ENCODE data around the gene SLC25A23.

Gene SLC25A23

DNA sequence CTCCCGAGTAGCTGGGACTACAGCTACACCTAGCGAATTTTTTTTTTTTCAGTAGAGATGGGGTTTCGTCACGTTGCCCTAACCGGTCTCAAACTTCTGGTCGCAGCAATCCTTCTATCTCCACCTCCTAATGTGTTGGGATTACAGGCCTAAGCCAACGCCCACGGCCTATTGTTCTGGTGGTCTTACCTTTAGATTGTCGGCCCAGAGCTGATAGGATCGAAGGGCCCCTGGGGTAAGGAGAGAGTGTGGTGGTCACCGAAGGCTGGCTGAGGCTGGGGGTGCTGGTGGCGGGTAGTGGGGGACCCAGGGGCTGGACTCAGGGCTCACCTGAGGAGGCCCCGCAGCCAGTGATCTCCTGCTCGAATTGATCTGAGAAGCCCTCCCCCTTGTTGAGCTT is 11.5 kb upstream of the SLC25A23 start:
- Mint-ChIP-seq H3K4me1 (peaks cover 11% of the 10 kb centered on the region), H3K27ac (no peak overlapping the region), H3K9me3 (no peaks in the 10 kb centered on the region), H3K36me3 (peaks cover 49% of the 10 kb centered on the region), H3K27me3 (no peaks in the 10 kb centered on the region), H3K4me3 (no peak overlapping the region)
- ATAC-seq, result no peak

DNA sequence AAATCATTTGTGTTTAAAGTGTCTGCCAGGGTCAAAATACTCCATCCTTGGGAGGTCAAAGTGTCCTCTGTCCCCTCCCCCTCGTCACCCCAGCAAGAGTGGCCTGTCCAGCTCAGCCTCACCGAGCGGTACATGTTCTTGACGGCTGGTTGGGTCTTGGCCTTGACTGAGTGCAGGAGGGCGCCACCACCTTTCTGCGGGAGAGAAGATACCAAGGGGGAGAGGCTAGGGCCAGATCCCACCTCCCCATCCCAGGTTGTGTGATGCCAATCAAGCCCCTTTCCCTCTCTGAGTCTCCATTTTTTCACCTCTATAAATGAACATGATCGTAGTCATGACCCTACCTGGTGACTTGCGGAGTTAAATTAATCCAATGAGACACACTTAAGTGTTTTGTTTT is 10.6 kb upstream of the SLC25A23 start:
- H3K4me3 Mint-ChIP-seq, result no peak overlapping the region
- H3K4me1 Mint-ChIP-seq, result peaks cover 18% of the 10 kb centered on the region
- ATAC-seq, result no peak
- H3K9me3 Mint-ChIP-seq, result no peaks in the 10 kb centered on the region
- H3K27ac Mint-ChIP-seq, result no peak overlapping the region
- H3K27me3 Mint-ChIP-seq, result no peaks in the 10 kb centered on the region
- H3K36me3 Mint-ChIP-seq, result peaks cover 46% of the 10 kb centered on the region

DNA sequence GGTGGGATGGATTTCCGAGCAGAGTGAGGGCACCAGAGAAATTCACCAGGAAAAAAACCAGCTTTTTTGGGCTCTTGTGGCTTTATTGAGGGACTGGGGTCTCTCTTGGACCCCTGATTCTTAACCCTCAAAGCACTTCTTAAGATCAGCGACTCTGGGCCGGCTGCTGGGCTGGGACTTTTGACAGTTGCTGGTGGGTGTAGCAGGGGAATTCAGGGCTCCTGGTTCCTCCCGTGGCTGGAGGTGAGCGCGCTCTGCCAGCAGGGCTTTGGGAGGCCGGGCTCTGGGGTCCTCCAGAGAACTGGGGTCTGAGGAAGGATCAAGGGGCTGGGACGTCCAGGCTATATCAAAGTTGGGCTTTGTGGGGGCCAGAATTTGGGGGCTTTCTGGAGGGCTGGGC is 7.8 kb upstream of the SLC25A23 start:
- Mint-ChIP-seq H3K27me3 (no peaks in the 10 kb centered on the region), H3K9me3 (no peaks in the 10 kb centered on the region), H3K27ac (no peak overlapping the region), H3K4me3 (no peak overlapping the region), H3K36me3 (peaks cover 36% of the 10 kb centered on the region), H3K4me1 (peaks cover 33% of the 10 kb centered on the region)
- ATAC-seq, result no peak

DNA sequence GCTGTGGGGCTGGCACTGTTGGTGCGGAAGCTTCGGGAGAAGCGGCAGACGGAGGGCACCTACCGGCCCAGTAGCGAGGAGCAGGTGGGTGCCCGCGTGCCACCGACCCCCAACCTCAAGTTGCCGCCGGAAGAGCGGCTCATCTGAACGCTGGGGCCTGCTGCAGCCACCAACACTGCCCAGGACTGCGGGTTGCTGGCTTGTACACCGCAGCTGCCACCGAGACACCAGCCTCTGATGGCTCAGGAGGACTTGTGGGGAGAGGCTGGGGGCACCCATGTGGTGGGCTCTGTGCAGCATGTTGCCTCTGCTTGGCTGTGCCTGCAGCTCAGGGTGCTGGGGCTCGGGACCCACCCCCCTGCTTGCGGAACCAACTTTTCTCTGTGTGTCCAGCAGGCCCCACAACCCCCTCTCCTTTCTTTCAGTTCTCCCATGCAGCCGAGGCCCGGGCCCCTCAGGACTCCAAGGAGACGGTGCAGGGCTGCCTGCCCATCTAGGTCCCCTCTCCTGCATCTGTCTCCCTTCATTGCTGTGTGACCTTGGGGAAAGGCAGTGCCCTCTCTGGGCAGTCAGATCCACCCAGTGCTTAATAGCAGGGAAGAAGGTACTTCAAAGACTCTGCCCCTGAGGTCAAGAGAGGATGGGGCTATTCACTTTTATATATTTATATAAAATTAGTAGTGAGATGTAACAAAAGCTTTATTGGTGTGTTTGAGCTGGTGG is 7.1 kb upstream of the SLC25A23 start:
- H3K4me3 Mint-ChIP-seq, result no peak overlapping the region
- no peak for ATAC-seq
- H3K27me3 Mint-ChIP-seq, result no peaks in the 10 kb centered on the region
- H3K36me3 Mint-ChIP-seq, result peaks cover 36% of the 10 kb centered on the region
- H3K4me1 Mint-ChIP-seq, result peaks cover 33% of the 10 kb centered on the region
- H3K27ac Mint-ChIP-seq, result no peak overlapping the region
- no peaks in the 10 kb centered on the region for H3K9me3 Mint-ChIP-seq

DNA sequence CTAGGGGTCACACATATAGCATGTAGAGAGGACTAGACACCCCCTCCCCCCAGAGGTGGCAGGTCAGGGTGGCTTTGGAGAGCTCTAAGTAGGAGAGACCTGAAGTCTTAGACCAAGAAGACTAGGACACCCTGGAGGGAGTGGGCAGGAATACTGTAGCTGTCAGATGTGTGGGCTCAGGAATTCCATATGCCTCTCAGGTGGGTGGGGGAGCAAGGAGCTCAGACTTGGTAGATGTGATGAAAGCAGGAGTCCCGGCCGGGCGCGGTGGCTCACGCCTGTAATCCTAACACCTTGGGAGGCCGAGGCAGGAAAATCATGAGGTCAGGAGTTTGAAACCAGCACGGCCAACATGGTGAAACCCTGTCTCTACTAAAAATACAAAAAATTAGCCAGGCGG is 6.1 kb upstream of the SLC25A23 start:
- H3K4me3 Mint-ChIP-seq, result no peak overlapping the region
- no peaks in the 10 kb centered on the region for H3K9me3 Mint-ChIP-seq
- H3K27me3 Mint-ChIP-seq, result no peaks in the 10 kb centered on the region
- no peak overlapping the region for H3K27ac Mint-ChIP-seq
- H3K36me3 Mint-ChIP-seq, result peaks cover 36% of the 10 kb centered on the region
- H3K4me1 Mint-ChIP-seq, result peaks cover 33% of the 10 kb centered on the region
- no peak for ATAC-seq

DNA sequence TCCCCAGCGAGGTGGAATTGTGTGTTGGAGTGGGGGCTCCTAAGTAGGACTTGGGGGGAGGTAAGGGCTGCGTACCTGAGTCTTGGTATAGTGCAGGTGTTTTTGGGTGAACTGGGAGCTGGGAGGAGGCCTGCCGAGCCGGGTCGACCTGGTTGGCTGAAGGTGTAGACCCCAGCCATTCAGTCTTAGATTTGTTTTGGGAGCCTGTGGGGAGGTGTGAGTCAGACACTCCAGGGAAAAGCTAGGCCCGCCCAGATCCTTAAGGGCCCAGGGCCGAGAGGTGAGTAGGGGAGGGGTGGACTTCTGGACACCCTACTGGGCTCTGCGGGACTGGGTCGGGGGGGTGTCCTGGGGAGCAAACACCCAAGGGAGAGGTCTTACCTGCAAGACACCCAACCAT is 5.4 kb upstream of the SLC25A23 start:
- H3K27ac Mint-ChIP-seq, result no peak overlapping the region
- H3K4me3 Mint-ChIP-seq, result no peak overlapping the region
- ATAC-seq, result no peak
- no peaks in the 10 kb centered on the region for H3K9me3 Mint-ChIP-seq
- no peaks in the 10 kb centered on the region for H3K27me3 Mint-ChIP-seq
- peaks cover 33% of the 10 kb centered on the region for H3K4me1 Mint-ChIP-seq
- H3K36me3 Mint-ChIP-seq, result peaks cover 31% of the 10 kb centered on the region

DNA sequence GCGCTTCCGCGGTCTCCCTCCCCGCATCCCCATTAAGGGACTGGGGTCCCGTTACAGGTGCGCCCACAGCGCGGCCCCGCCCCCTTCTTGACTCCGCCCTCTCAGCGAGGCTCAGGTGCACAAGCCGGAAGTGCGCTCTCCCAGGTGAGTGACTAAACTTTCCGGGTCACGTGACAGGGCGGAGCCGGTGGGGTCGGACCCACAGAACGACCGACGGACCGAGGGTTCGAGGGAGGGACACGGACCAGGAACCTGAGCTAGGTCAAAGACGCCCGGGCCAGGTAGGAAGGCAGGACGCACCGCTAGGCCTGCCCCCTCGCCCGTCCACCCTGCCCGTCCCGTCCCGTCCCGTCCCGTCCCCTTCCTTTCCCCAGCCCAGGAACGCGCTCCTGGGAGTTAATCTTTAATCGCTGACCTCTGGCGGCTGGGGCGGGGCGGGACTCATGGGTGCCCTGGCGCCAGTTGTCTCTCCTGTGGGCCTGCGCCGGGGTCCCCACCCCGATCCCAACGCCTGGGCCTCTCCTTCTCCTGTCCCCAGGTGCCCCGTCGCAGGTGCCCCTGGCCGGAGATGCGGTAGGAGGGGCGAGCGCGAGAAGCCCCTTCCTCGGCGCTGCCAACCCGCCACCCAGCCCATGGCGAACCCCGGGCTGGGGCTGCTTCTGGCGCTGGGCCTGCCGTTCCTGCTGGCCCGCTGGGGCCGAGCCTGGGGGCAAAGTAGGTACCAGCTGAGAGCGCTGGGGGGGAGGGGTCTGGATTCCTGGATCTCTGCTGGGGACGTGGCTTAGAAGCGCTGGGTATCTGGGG is 4.7 kb upstream of the SLC25A23 start, which contains the start of gene CRB3:
TSS of gene CRB3 (plus strand) at position 202 of the 804 bp plus-strand sequence. CDS start at position 633, 431 bp downstream.
- peaks cover 25% of the 10 kb centered on the region for H3K36me3 Mint-ChIP-seq
- peaks cover 33% of the 10 kb centered on the region for H3K4me1 Mint-ChIP-seq
- H3K9me3 Mint-ChIP-seq, result no peaks in the 10 kb centered on the region
- peak within 1 kb of the TSS; percentile 78 for H3K4me3 Mint-ChIP-seq
- H3K27ac Mint-ChIP-seq, result peak within 1 kb of the TSS; percentile 74
- H3K27me3 Mint-ChIP-seq, result no peaks in the 10 kb centered on the region
- ATAC-seq, result no peak

DNA sequence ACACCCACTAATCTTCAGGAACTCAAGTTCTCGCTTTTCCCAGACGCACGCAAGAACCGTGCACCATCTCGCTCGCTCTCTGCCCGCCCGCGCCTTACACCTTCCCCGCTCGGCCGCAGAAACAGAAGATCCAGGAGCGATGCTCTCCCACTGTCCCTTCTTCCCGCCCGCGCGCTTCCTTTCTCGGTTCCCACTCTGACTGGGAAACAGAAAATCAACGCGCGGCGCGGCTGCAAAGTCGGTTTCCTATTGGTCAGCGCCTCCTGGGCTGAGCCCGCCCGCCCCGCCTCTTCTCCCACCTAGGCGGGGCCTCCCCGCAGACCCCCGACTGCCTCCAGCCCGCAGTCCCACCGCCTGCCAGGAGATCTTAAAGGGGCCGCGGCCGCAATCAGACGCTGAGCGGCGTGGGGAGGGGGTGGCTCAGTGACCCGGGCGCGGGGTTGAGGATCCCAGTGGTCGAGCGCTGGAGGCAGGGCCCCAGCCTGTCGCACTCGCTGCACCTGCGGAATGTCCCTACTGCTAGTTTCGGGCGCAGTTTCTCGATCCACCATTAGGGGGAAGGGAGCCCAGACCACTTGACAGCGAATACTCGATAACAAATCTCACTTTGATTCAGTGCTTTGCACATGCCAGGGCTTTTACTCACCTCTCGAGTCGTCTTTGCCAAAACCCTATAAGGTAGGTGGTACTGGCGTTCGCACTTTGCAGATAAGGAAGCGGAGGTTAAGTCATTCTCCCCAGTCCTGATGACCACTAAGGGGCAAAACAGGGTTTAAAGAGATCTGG is 700 bp upstream of the SLC25A23 start:
- H3K27me3 Mint-ChIP-seq, result no peaks in the 10 kb centered on the region
- H3K36me3 Mint-ChIP-seq, result peaks cover 12% of the 10 kb centered on the region
- peak; percentile 92 for ATAC-seq

DNA sequence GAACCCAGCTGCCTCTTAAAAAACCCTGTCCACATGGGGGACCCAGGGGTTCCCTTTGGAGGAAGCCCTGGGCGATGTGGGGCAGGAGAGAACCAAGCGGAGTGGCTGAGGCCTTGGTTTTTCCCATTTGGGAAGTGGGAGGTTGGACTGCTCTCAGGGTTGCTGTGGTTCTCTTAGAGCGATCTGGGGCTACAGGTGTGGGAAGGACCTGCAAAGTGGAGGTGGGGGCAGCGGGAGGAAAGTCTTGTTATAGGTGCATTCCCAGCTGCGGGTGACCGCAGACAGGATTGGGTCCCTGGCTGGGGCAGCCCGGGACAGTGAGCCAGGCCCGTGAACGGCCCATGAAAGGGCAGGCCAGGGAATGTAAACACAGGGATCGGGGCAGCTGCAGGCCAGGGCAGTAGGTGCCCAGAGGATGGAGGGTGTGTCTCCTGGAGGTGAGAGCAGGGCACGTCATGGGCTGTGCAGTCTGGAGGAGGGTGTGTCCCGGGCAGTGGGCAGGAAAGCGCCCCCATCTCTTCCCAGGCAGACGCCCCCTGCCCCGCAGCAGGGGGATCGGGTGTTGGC is 814 bp downstream of the SLC25A23 start:
- Mint-ChIP-seq H3K27ac (peak overlapping the region; percentile 82), H3K4me3 (peak overlapping the region; percentile 87), H3K9me3 (peaks cover 4% of the 10 kb centered on the region), H3K27me3 (no peaks in the 10 kb centered on the region), H3K4me1 (peaks cover 21% of the 10 kb centered on the region), H3K36me3 (peaks cover 27% of the 10 kb centered on the region)
- ATAC-seq, result no peak

More for the DNA sequence above, 700 bp upstream of the SLC25A23 start:
- H3K4me3 Mint-ChIP-seq, result peak overlapping the region; percentile 84
- no peaks in the 10 kb centered on the region for H3K9me3 Mint-ChIP-seq
- peaks cover 36% of the 10 kb centered on the region for H3K4me1 Mint-ChIP-seq
- H3K27ac Mint-ChIP-seq, result peak overlapping the region; percentile 91

DNA sequence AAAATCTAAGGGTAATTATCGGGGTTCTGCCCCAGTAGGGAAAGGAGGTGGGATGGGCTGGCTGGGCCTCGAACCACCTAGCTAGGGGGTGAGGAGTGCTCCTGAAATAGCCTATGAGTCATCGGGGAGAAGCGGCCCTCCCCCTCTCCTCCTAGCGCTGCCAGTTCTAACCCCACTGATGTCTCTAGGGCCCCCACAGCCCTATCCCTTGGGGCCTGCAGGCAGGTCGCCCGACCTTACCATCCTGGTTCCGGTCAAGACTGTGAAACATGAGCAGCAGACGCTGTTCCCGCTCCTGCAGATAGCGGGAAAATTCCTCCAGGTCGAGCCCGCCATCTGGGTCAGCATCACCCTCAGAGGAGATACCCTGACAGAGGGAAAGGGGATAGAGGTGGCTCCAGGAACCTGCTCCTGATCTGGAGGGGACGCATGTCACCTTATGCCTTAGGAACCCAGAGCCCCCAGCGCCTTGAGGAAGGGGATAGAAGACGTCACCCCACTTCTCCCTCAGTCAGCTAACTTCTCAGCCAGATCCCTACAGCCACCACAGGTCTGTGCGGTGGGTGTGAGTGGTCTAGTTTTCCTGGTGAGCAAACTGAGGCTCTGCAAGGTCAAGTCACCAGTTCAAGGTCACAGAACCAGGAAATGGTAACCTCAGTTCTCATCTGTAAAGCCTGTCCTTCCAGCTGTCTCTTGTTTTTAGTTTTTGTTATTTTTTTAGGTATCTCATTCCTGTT is 1.5 kb downstream of the SLC25A23 start:
- H3K4me1 Mint-ChIP-seq, result peaks cover 20% of the 10 kb centered on the region
- ATAC-seq, result peak; percentile 46
- H3K9me3 Mint-ChIP-seq, result peaks cover 4% of the 10 kb centered on the region
- peak overlapping the region; percentile 87 for H3K4me3 Mint-ChIP-seq
- H3K36me3 Mint-ChIP-seq, result peaks cover 34% of the 10 kb centered on the region
- H3K27ac Mint-ChIP-seq, result peak overlapping the region; percentile 82
- no peaks in the 10 kb centered on the region for H3K27me3 Mint-ChIP-seq

DNA sequence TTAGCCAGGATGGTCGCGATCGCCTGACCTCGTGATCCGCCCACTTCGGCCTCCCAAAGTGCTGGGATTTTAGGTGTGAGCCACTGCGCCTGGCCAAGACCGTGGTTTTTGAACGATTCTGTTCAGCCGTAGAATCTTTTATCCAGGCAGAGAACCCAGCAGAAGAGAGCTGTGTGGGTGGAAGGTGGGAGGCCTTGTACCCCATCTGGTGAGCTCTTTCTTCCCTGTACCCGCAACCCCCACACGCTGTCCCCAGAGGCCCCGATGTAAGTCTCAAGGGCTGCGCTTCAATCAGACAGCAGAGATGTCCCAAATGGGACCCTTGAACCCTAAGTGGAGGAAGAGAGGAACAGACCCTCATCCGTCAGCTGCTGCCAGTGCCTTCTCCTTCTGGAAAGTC is 3.7 kb downstream of the SLC25A23 start:
- Mint-ChIP-seq H3K27ac (no peak overlapping the region), H3K4me1 (peaks cover 20% of the 10 kb centered on the region), H3K9me3 (peaks cover 4% of the 10 kb centered on the region), H3K4me3 (no peak overlapping the region), H3K36me3 (peaks cover 51% of the 10 kb centered on the region), H3K27me3 (no peaks in the 10 kb centered on the region)
- no peak for ATAC-seq

DNA sequence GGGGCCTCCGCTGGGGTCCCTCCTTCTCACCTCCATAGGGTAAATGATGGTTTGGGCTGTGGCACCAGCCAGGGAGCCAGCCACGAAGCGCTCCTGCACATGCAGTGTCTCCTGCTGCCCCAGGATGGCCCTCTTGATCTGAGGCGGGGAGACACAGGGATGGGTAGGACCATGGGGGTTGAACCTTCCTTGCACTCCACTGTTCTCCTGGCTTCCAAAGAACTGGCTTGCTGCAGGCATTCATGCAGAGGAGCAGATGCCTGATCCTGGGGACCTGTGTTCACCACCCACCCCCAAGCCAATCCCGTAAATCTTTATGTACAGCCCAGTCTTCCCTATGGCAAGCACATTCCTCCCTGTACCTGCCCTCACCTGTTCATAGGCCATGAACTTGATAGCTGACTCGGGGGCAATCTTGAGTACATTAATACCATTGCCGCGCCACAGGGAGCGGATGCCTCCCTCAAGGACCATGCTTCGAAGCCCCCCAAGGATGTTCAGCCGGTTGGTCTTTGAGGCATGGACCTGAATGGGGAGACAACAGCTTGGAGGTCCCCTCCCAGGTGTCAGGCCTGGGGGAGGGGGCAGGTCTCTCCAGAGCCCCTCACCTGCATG is 5.5 kb downstream of the SLC25A23 start:
- no peaks in the 10 kb centered on the region for H3K27me3 Mint-ChIP-seq

DNA sequence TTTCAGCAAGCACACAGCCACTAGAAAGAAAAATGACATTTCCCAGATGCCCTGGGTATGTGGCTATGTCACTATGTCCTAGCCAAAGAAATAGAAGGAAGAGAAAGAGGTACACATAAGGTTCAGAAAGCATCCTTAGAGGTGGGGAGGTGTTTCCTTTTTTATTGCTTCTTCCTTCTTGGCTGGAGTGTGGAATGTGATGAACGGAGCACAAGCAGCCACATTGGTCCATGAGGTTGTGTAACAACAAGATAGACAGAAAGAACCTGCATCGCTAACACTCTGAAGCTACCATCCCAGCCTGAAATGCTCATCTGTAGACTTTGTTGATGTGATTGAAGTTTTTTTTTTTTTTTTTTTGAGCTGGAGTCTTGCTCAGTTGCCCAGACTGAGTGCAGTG is 6.7 kb downstream of the SLC25A23 start:
- ATAC-seq, result no peak

More for the DNA sequence above, 5.5 kb downstream of the SLC25A23 start:
- H3K4me3 Mint-ChIP-seq, result no peak overlapping the region
- H3K36me3 Mint-ChIP-seq, result peaks cover 59% of the 10 kb centered on the region
- H3K4me1 Mint-ChIP-seq, result peaks cover 19% of the 10 kb centered on the region
- no peak overlapping the region for H3K27ac Mint-ChIP-seq
- ATAC-seq, result no peak
- H3K9me3 Mint-ChIP-seq, result peaks cover 4% of the 10 kb centered on the region

DNA sequence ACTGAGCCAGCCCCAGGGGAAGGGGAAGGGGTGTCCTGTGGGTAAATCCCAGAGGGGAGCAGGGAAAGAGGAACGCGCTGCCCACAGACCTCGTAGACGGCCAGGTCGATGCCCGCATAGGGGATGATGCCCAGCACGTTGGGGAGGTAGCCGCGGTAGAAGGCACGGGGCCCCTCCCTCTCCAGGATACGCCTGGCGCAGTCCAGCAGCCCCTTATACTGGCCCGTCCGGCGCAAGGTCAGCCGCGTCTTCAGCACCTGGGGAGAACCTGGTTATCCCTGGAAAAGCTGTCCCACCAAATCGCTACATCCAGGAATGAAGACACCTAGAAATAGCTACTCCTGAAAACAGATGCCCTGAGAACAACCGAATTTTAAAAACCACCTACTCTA is 7.4 kb downstream of the SLC25A23 start:
- peaks cover 4% of the 10 kb centered on the region for H3K9me3 Mint-ChIP-seq
- no peak overlapping the region for H3K4me3 Mint-ChIP-seq
- H3K4me1 Mint-ChIP-seq, result peaks cover under 1% of the 10 kb centered on the region
- no peak for ATAC-seq
- no peaks in the 10 kb centered on the region for H3K27me3 Mint-ChIP-seq
- no peak overlapping the region for H3K27ac Mint-ChIP-seq
- H3K36me3 Mint-ChIP-seq, result peaks cover 59% of the 10 kb centered on the region

More for the DNA sequence above, 6.7 kb downstream of the SLC25A23 start:
- peaks cover 8% of the 10 kb centered on the region for H3K4me1 Mint-ChIP-seq
- no peak overlapping the region for H3K4me3 Mint-ChIP-seq
- H3K9me3 Mint-ChIP-seq, result peaks cover 4% of the 10 kb centered on the region
- H3K27me3 Mint-ChIP-seq, result no peaks in the 10 kb centered on the region
- H3K36me3 Mint-ChIP-seq, result peaks cover 59% of the 10 kb centered on the region
- H3K27ac Mint-ChIP-seq, result no peak overlapping the region
